Measurements from ENCODE around the gene WDR20. TPM values are rescaled to one million over a fixed set of nuclear protein-coding genes. Genes with fewer than 3 reads are reported as not detected.

WDR20 gene
- total and polyA plus RNA-seq, 2 of the 4 experiments (the other 2 are of a cell fraction), result 20.3 to 27.4 TPM

- Histone ChIP-seq H4K91ac (ENCODE audit: insufficient read depth, low read depth, low read length) (no peak overlapping the region), H3K4ac (ENCODE audit: low read depth, low read length) (no peak overlapping the region), H2BK5ac (ENCODE audit: low read depth, low read length, poor library complexity, severe bottlenecking) (no peak overlapping the region), H2BK20ac (ENCODE audit: low read depth, low read length) (no peak overlapping the region), H2AFZ (replicated peaks; ENCODE audit: low read length, poor library complexity) (no peak overlapping the region), H3K18ac (ENCODE audit: low read depth, low read length) (no peak overlapping the region), H2AK5ac (ENCODE audit: low read depth, low read length) (no peak overlapping the region), H3K27me3 (ENCODE audit: control insufficient read depth, insufficient read depth, low read length) (no peaks in the 10 kb centered on the region; the same call in 1 of the 2 replicates), H3K9me3 (ENCODE audit: control insufficient read depth, insufficient read depth, low read length) (no peaks in the 10 kb centered on the region), H3K14ac (replicated peaks; ENCODE audit: low read depth, low read length) (no peak overlapping the region), H3K27ac (ENCODE audit: insufficient read depth, low read length) (no peak overlapping the region), H3K4me1 (ENCODE audit: control insufficient read depth, insufficient read depth, low read length) (no peaks in the 10 kb centered on the region), H4K8ac (ENCODE audit: low read depth in 2 of 2, low read length in 2 of 2) (no peak overlapping the region), H2BK15ac (ENCODE audit: low read depth, low read length) (no peak overlapping the region), H3K79me1 (ENCODE audit: low read depth in 1 of 2, low read length in 2 of 2) (no peaks in the 10 kb centered on the region), H2BK120ac (ENCODE audit: low read depth, low read length) (no peak overlapping the region), H4K5ac (ENCODE audit: low read depth, low read length) (no peak overlapping the region), H3K9ac (ENCODE audit: low read depth, low read length) (no peak overlapping the region), H3K56ac (ENCODE audit: extremely low read depth, insufficient read depth, low read length) (no peak overlapping the region), H3K9me1 (ENCODE audit: insufficient read depth, low read length) (0 out of 2 replicates have a peak, but pooled peaks cover 4% of the 10 kb centered on the region), H3K4me3 (ENCODE audit: insufficient read depth, low read depth, low read length) (no peak overlapping the region), H3K23ac (ENCODE audit: low read depth, low read length) (no peak overlapping the region), H3K4me2 (ENCODE audit: low read depth, low read length) (no peak overlapping the region), H2AK9ac (replicated peaks; ENCODE audit: low read depth, low read length, poor library complexity) (no peak overlapping the region), H3K36me3 (ENCODE audit: control insufficient read depth, insufficient read depth, low read length) (no peaks in the 10 kb centered on the region), H4K20me1 (ENCODE audit: insufficient read depth, low read length) (no peaks in the 10 kb centered on the region)
- CTCF ChIA-PET, result no interaction called here
- no peak for DNase-seq
- no TSS peak for BruUV-seq (replicated peaks)
- 100% methylated on average over 1 of the region's 10 CpGs; no CpG with 5 or more reads in 1 of the 2 experiments for WGBS, 2 experiments (ENCODE audit: extremely low coverage in 2 of 2, insufficient read length in 1 of 2)
- no peak for ATAC-seq (ENCODE audit: low read depth)
- TF ChIP-seq USF2 (IDR thresholded peaks at IDR 0.05; ENCODE audit: low read depth, low read length), result no peak
- POLR2A ChIA-PET (ENCODE audit: unreplicated experiment), result no interaction called here
- intact Hi-C loops (cut with micrococcal nuclease), result no loop called here
- dilution Hi-C loops (cut with HindIII; ENCODE audit: low sequenced_read_pairs, unreplicated experiment), result no loop called here
- in situ Hi-C loops (cut with MboI; ENCODE audit: low sequenced_read_pairs), result no loop called here
These were observed 36.5 kb upstream of the WDR20 start for GRCh38 chr14:102103062-102103695.
